AG09309 (cell line): Measurements from ENCODE around the gene CCL13.

Experiments
- DNase-seq: peaks from one replicate; pipeline ENCODE4 v3.0.0-alpha.2; 2010; ENCODE audit warnings: low read depth
- H3K4me3 ChIP-seq: 2 replicates; pipeline ENCODE4 v1.5.1; 2011; ENCODE audit warnings: mild to moderate bottlenecking, low read depth, low read length, moderate library complexity; ENCODE audit not compliant: control insufficient read depth
- TF ChIP-seq, protein P1 (sequence below): IDR thresholded peaks from 2 replicates; pipeline ENCODE4 v1.5.1; 2011; ENCODE audit warnings: mild to moderate bottlenecking, low read depth, low read length, inconsistent platforms; ENCODE audit not compliant: insufficient read depth, control insufficient read depth; ENCODE audit errors: missing control alignments

CCL13 gene

DNA sequence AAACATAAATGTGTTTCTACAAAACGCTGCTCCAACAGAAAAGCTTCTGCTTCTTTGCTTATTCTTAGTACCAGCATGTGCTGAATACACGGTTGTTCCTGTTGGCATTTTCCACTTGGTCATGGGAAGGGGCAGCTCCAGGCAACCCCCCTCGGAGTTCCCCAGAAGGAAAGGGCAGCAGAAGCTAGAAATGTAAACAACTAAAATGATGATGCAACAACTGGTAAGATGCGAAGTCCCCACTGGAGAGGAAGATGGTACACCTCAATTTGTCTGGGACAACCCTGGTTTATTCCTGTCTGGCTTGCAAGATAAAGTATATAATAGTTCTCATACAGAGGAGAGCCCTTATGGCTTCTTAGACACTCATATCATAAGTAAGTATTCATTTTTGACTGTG, 9.2 kb upstream of the CCL13 start:
- TF ChIP-seq, protein P1, sequence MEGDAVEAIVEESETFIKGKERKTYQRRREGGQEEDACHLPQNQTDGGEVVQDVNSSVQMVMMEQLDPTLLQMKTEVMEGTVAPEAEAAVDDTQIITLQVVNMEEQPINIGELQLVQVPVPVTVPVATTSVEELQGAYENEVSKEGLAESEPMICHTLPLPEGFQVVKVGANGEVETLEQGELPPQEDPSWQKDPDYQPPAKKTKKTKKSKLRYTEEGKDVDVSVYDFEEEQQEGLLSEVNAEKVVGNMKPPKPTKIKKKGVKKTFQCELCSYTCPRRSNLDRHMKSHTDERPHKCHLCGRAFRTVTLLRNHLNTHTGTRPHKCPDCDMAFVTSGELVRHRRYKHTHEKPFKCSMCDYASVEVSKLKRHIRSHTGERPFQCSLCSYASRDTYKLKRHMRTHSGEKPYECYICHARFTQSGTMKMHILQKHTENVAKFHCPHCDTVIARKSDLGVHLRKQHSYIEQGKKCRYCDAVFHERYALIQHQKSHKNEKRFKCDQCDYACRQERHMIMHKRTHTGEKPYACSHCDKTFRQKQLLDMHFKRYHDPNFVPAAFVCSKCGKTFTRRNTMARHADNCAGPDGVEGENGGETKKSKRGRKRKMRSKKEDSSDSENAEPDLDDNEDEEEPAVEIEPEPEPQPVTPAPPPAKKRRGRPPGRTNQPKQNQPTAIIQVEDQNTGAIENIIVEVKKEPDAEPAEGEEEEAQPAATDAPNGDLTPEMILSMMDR, result no peak
- no peak overlapping the region for H3K4me3 ChIP-seq

DNA sequence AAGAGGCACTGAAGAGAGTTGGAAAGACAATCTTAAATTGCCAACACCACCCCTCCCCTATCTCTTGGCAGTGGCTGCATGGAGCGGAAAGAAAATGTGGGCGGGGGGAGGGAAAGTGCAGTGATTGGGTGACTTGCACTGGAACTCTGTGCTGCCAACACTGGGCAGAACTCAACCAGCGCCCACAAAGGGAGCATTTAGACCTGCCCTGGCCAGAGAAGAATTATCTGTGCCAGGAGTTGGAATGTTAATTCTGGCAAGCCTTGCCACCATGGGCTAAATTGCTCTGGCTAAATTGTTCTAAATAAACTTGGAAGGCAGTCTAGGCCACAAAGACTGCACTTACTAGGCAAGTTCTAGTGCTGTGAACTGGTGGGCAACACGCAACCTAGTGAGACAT, 6.5 kb upstream of the CCL13 start:
- TF ChIP-seq, protein P1, result no peak
- H3K4me3 ChIP-seq, result no peak overlapping the region
- no peak for DNase-seq

More for the DNA sequence above, 9.2 kb upstream of the CCL13 start:
- DNase-seq, result no peak

DNA sequence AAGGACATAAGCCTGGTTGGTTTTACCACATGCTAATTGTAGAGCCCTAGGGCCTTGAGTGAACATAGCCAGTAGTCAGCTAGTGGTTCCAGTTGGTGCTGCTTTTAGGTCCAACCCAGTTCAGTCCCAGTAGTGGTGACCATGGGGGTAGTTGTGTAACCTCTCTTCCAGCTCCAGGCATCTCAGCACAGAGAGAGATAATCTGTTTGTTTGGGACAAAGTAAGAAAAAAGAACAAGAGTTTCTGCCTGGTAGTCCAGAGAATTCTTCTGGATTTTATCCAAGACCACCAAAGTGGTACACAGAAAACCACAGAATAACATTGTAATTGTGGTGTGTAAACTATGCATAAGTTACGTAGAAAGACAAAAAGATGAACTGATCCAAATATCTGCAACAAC, 5.2 kb upstream of the CCL13 start:
- TF ChIP-seq, protein P1, result no peak
- no peak overlapping the region for H3K4me3 ChIP-seq
- no peak for DNase-seq

DNA sequence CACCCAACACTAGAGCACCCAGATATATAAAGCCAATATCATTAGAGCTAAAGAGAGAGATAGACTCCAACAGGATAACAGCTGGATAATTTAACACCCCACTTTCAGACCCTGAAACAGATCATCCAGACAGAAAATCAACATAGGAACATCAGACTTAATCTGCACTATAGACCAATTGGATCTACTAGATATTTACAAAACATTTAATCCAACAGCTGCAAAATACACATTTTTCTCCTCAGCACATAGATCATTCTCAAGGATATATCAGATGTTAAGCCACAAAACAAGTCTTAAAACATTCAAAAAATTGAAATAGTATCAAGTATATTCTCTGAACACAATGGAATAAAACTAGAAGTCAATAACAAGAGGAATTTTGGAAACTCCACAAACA, 4.1 kb upstream of the CCL13 start:
- TF ChIP-seq, protein P1, result no peak
- DNase-seq, result no peak
- H3K4me3 ChIP-seq, result no peak overlapping the region

DNA sequence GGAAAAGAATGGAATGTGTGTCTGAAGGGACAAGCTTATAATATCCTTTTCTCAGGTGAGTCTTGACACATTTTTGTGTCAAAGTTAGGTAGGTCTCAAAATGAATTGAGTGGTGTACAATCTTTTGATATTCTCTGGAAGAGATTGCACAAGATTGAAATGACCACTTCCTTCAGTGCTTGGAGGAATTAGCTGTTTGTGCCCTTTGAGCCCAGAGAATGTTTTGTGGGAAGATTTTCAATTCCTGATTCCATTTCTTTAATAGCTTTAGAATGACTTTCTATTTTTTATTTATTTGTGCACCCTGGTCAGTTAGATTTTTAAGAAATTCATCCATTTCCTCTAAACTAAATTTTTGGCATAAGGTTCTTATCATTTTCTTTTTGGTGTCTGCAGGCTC, 1.6 kb upstream of the CCL13 start:
- DNase-seq, result peak; percentile 14
- no peak overlapping the region for H3K4me3 ChIP-seq
- TF ChIP-seq, protein P1, result no peak

DNA sequence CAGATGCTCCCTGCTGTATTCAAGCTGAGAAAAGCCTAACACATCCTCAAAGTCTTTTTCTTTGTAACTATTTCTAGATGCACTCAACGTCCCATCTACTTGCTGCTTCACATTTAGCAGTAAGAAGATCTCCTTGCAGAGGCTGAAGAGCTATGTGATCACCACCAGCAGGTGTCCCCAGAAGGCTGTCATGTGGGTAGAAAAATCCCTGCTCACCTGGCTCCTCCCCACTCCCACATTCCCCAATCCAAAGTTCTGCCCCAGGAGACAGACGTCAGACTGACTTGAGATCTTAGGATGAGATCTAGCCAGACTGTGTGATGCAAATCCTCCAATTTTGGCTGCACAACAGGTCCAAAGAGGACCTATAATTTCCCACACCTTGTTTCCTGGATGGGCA, 1.1 kb downstream of the CCL13 start:
- TF ChIP-seq, protein P1, result no peak
- no peak for DNase-seq
- H3K4me3 ChIP-seq, result no peak overlapping the region

DNA sequence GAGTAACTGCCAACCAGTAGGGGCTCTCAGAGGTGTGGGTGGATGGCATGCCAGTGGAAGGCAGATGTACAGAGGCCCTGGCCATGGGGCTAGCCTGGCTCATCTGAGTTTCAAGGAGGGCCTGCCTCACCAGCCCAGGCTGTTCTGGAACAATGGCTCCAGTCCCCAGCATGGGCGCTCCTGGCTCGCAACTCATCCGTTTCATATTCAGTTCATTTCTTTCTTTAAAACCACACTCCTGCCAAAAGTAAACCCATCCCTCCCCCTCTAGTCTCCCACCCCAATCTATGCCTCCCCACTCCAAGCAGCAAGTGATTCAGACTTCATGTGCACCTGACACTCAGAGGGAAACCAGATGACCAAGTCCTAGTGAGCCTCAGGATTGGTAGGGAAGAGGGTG, 2.4 kb downstream of the CCL13 start:
- no peak for DNase-seq
- H3K4me3 ChIP-seq, result no peak overlapping the region
- TF ChIP-seq, protein P1, result no peak
